Activated T-helper 2 cell treated with anti-CD3 and anti-CD28 coated beads, Interferon-gamma antibody, Interleukin-2, Interleukin-4, amounts not matched to agents 10 μg/mL and 5 μg/mL and 100 μg/mL, durations not matched to agents 14 hours and 24 hours and 36 hours (primary cell): ENCODE data around the gene GINS2. TPM values are rescaled to one million over a fixed set of nuclear protein-coding genes. Genes with fewer than 3 reads are reported as not detected.
A peak's percentile ranks its signal among the peaks of the same experiment; 100 is the strongest.

Experiments
- DNase-seq: peaks from one replicate; pipeline ENCODE4 v3.0.0; 2021; ENCODE audit warnings: low spot score
- H3K27ac Mint-ChIP-seq: one replicate; pipeline ENCODE4 v1.8.0; 2021; ENCODE audit warnings: mixed read lengths
- H3K27me3 Mint-ChIP-seq: one replicate; pipeline ENCODE4 v1.8.0; 2021; ENCODE audit warnings: low read depth, mixed read lengths
- H3K36me3 Mint-ChIP-seq: one replicate; pipeline ENCODE4 v1.8.0; 2021; ENCODE audit warnings: low read depth, mixed read lengths
- H3K4me1 Mint-ChIP-seq: one replicate; pipeline ENCODE4 v1.8.0; 2021; ENCODE audit warnings: low read depth, mixed read lengths
- H3K4me3 Mint-ChIP-seq: one replicate; pipeline ENCODE4 v1.8.0; 2021; ENCODE audit warnings: low read depth, mild to moderate bottlenecking, moderate library complexity, mixed read lengths
- H3K9me3 Mint-ChIP-seq: one replicate; pipeline ENCODE4 v1.8.0; 2021; ENCODE audit warnings: mixed read lengths
- intact Hi-C: fragments of 100-400 bp; cut with micrococcal nuclease; formaldehyde crosslinking; loops from one replicate; pipeline ENCODE4 v1.15.1; 2023
- total RNA-seq: library from RNA; stranded (reverse); gene quantifications from 2 replicates; pipeline ENCODE4 v1.2.3, GENCODE V29; 2022

The GINS2 gene
- 66.8 and 66.9 TPM in 2 replicates for total RNA-seq

- H3K9me3 Mint-ChIP-seq, result no peaks in the 10 kb centered on the region
- H3K4me3 Mint-ChIP-seq, result peak within 1 kb of the TSS; percentile 85
- peaks cover 3% of the 10 kb centered on the region for H3K27me3 Mint-ChIP-seq
- intact Hi-C loops, result loop anchor here (10.0 kb wide), 2 partner anchors 106 to 134 kb away; partner anchors contain the start of genes COX4I1 and EMC8
- peak; percentile 89 for DNase-seq
- peak within 1 kb of the TSS; percentile 72 for H3K27ac Mint-ChIP-seq
- peaks cover 24% of the 10 kb centered on the region for H3K36me3 Mint-ChIP-seq
- H3K4me1 Mint-ChIP-seq, result peaks cover 14% of the 10 kb centered on the region
These were observed at the start of gene GINS2 for GRCh38 chr16:85688586-85689284. Gene GINS2 (minus strand): TSS chr16:85688954. CDS start chr16:85688898, 56 bp downstream.

- Mint-ChIP-seq H3K27ac (no peak overlapping the region), H3K27me3 (peaks cover 2% of the 10 kb centered on the region), H3K36me3 (no peaks in the 10 kb centered on the region), H3K4me1 (peaks cover 5% of the 10 kb centered on the region), H3K9me3 (no peaks in the 10 kb centered on the region), H3K4me3 (no peak overlapping the region)
- DNase-seq, result no peak
- intact Hi-C loops, result no loop called here
These were observed 48.2 kb upstream of the GINS2 start for GRCh38 chr16:85736921-85737320.

- Mint-ChIP-seq H3K27ac (no peak overlapping the region), H3K27me3 (peaks cover 2% of the 10 kb centered on the region), H3K36me3 (no peaks in the 10 kb centered on the region), H3K9me3 (no peaks in the 10 kb centered on the region), H3K4me1 (peaks cover 5% of the 10 kb centered on the region), H3K4me3 (no peak overlapping the region)
- intact Hi-C loops, result no loop called here
- no peak for DNase-seq
These were observed 47.2 kb upstream of the GINS2 start for GRCh38 chr16:85735946-85736345.

- peak; percentile 18 for DNase-seq
- Mint-ChIP-seq H3K36me3 (no peaks in the 10 kb centered on the region), H3K9me3 (no peaks in the 10 kb centered on the region), H3K27ac (no peak overlapping the region), H3K27me3 (peaks cover 2% of the 10 kb centered on the region), H3K4me3 (no peak overlapping the region), H3K4me1 (peaks cover 5% of the 10 kb centered on the region)
- intact Hi-C loops, result no loop called here
These were observed 46.5 kb upstream of the GINS2 start for GRCh38 chr16:85735225-85735635.

GRCh38 chr16:85734311-85735017 is 45.7 kb upstream of the GINS2 start:
- Mint-ChIP-seq H3K4me1 (peaks cover 5% of the 10 kb centered on the region), H3K27ac (no peak overlapping the region), H3K27me3 (peaks cover 2% of the 10 kb centered on the region), H3K9me3 (no peaks in the 10 kb centered on the region), H3K36me3 (no peaks in the 10 kb centered on the region), H3K4me3 (no peak overlapping the region)
- intact Hi-C loops, result no loop called here
- no peak for DNase-seq

GRCh38 chr16:85733839-85734170 is 45.1 kb upstream of the GINS2 start:
- Mint-ChIP-seq H3K4me1 (peaks cover 5% of the 10 kb centered on the region), H3K9me3 (no peaks in the 10 kb centered on the region), H3K36me3 (no peaks in the 10 kb centered on the region), H3K4me3 (no peak overlapping the region), H3K27me3 (peaks cover 2% of the 10 kb centered on the region), H3K27ac (no peak overlapping the region)
- intact Hi-C loops, result no loop called here
- DNase-seq, result no peak

- DNase-seq, result no peak
- Mint-ChIP-seq H3K4me3 (no peak overlapping the region), H3K4me1 (peaks cover 5% of the 10 kb centered on the region), H3K36me3 (no peaks in the 10 kb centered on the region), H3K9me3 (no peaks in the 10 kb centered on the region), H3K27ac (no peak overlapping the region), H3K27me3 (peaks cover 2% of the 10 kb centered on the region)
- intact Hi-C loops, result no loop called here
These were observed 44.5 kb upstream of the GINS2 start for GRCh38 chr16:85733155-85733838.

GRCh38 chr16:85731179-85731578 is 42.4 kb upstream of the GINS2 start:
- peaks cover 2% of the 10 kb centered on the region for H3K27me3 Mint-ChIP-seq
- intact Hi-C loops, result no loop called here
- no peaks in the 10 kb centered on the region for H3K36me3 Mint-ChIP-seq

GRCh38 chr16:85730186-85730465 is 41.4 kb upstream of the GINS2 start:
- Mint-ChIP-seq H3K27ac (no peak overlapping the region), H3K4me3 (no peak overlapping the region), H3K27me3 (no peaks in the 10 kb centered on the region), H3K4me1 (no peaks in the 10 kb centered on the region), H3K9me3 (no peaks in the 10 kb centered on the region), H3K36me3 (no peaks in the 10 kb centered on the region)
- intact Hi-C loops, result no loop called here
- no peak for DNase-seq

More at GRCh38 chr16:85731179-85731578, 42.4 kb upstream of the GINS2 start:
- H3K9me3 Mint-ChIP-seq, result no peaks in the 10 kb centered on the region
- no peak overlapping the region for H3K4me3 Mint-ChIP-seq
- H3K27ac Mint-ChIP-seq, result no peak overlapping the region
- DNase-seq, result no peak
- peaks cover 5% of the 10 kb centered on the region for H3K4me1 Mint-ChIP-seq

- intact Hi-C loops, result no loop called here
- H3K36me3 Mint-ChIP-seq, result no peaks in the 10 kb centered on the region
- H3K4me3 Mint-ChIP-seq, result no peak overlapping the region
- no peak for DNase-seq
- H3K4me1 Mint-ChIP-seq, result no peaks in the 10 kb centered on the region
- H3K9me3 Mint-ChIP-seq, result no peaks in the 10 kb centered on the region
- H3K27me3 Mint-ChIP-seq, result no peaks in the 10 kb centered on the region
- no peak overlapping the region for H3K27ac Mint-ChIP-seq
These were observed 40.9 kb upstream of the GINS2 start for GRCh38 chr16:85729452-85730185.

- intact Hi-C loops, result no loop called here
- DNase-seq, result no peak
- no peak overlapping the region for H3K4me3 Mint-ChIP-seq
- H3K27ac Mint-ChIP-seq, result no peak overlapping the region
- no peaks in the 10 kb centered on the region for H3K4me1 Mint-ChIP-seq
- H3K36me3 Mint-ChIP-seq, result no peaks in the 10 kb centered on the region
- H3K9me3 Mint-ChIP-seq, result no peaks in the 10 kb centered on the region
- H3K27me3 Mint-ChIP-seq, result no peaks in the 10 kb centered on the region
These were observed 40.1 kb upstream of the GINS2 start for GRCh38 chr16:85728879-85729278.

- DNase-seq, result no peak
- no peaks in the 10 kb centered on the region for H3K4me1 Mint-ChIP-seq
- intact Hi-C loops, result no loop called here
- no peaks in the 10 kb centered on the region for H3K36me3 Mint-ChIP-seq
- no peaks in the 10 kb centered on the region for H3K9me3 Mint-ChIP-seq
- H3K4me3 Mint-ChIP-seq, result no peak overlapping the region
- no peak overlapping the region for H3K27ac Mint-ChIP-seq
- no peaks in the 10 kb centered on the region for H3K27me3 Mint-ChIP-seq
These were observed 36.2 kb upstream of the GINS2 start for GRCh38 chr16:85724936-85725335.
